PC-3 (cell line): ENCODE measurements around the gene PHF8. TPM values are rescaled to one million over a fixed set of nuclear protein-coding genes. Genes with fewer than 3 reads are reported as not detected.

Source experiments
- ATAC-seq: fragments of 200-7000 bp; cut with Tn5 transposase; 2 replicates; pipeline ENCODE4 v1.9.1; 2020; ENCODE audit warnings: mild to moderate bottlenecking, moderate library complexity
- BruUV-seq: library from RNA; stranded (reverse); fragments of 400-500 nt; replicated peaks from 2 replicates; lab custom pipeline; 2021; lab: Mats Ljungman, UMichigan
- CTCF ChIA-PET: fragments of 300-600 bp; sonication (Branson Sonifier 250); formaldehyde crosslinking; loops from one replicate; lab custom pipeline; 2022; ENCODE audit warnings: antibody characterized with exemption; lab: Charles Lee
- POLR2A ChIA-PET: fragments of 300-600 bp; sonication (Branson Sonifier 250); formaldehyde crosslinking; loops from one replicate; lab custom pipeline; 2022; ENCODE audit warnings: antibody characterized with exemption; ENCODE audit not compliant: unreplicated experiment; lab: Charles Lee
- DNase-seq: peaks from one replicate; pipeline ENCODE4 v3.0.0-alpha.2; 2015
- H2AFZ ChIP-seq: fragments of 300-600 bp; sonication (generic); 2 replicates; pipeline ENCODE4 v1.6.0; 2016; ENCODE audit warnings: antibody characterized with exemption, low read length
- H3F3A ChIP-seq: fragments of 300-600 bp; sonication (generic); one replicate; pipeline ENCODE4 v1.6.0; 2017; ENCODE audit warnings: antibody characterized with exemption, low read length, control low read depth, mild to moderate bottlenecking; ENCODE audit not compliant: unreplicated experiment
- H3K27ac ChIP-seq: fragments of 300-600 bp; sonication (generic); 2 replicates; pipeline ENCODE4 v1.5.1; 2016; ENCODE audit warnings: mild to moderate bottlenecking, low read length
- H3K27me3 ChIP-seq: fragments of 300-600 bp; sonication (generic); 2 replicates; pipeline ENCODE4 v1.6.1; 2016; ENCODE audit warnings: low read length, mixed read lengths
- H3K36me3 ChIP-seq: fragments of 300-600 bp; sonication (generic); 2 replicates; pipeline ENCODE4 v1.6.1; 2016; ENCODE audit warnings: low read depth, mixed run types, low read length, mixed read lengths
- H3K4me1 ChIP-seq: fragments of 300-600 bp; sonication (generic); 2 replicates; pipeline ENCODE4 v1.5.1; 2016; ENCODE audit warnings: low read length; ENCODE audit not compliant: insufficient read depth
- H3K4me2 ChIP-seq: fragments of 300-600 bp; sonication (generic); 2 replicates; pipeline ENCODE4 v1.6.0; 2016; ENCODE audit warnings: low read length
- H3K4me3 ChIP-seq: fragments of 300-600 bp; sonication (generic); 2 replicates; pipeline ENCODE4 v1.5.1; 2016; ENCODE audit warnings: mild to moderate bottlenecking, low read length, mixed read lengths
- H3K79me2 ChIP-seq: fragments of 300-600 bp; sonication (generic); 2 replicates; pipeline ENCODE4 v1.6.1; 2017; ENCODE audit warnings: low read length, mixed read lengths
- H3K9ac ChIP-seq: fragments of 300-600 bp; sonication (generic); 2 replicates; pipeline ENCODE4 v1.6.0; 2016; ENCODE audit warnings: mild to moderate bottlenecking, low read length
- H3K9me2 ChIP-seq: fragments of 300-600 bp; sonication (generic); replicated peaks from 2 replicates; pipeline ENCODE4 v1.6.1; 2016; ENCODE audit warnings: mixed run types, low read length, mixed read lengths
- H3K9me3 ChIP-seq: fragments of 300-600 bp; sonication (generic); 2 replicates; pipeline ENCODE4 v1.6.1; 2016; ENCODE audit warnings: low read length, mixed read lengths
- H4K20me1 ChIP-seq: fragments of 300-600 bp; sonication (generic); 2 replicates; pipeline ENCODE4 v1.6.1; 2016; ENCODE audit warnings: low read length, mixed read lengths
- EZH2 ChIP-seq: fragments of 300-600 bp; sonication (generic); IDR thresholded peaks from one replicate; pipeline ENCODE4 v1.6.1; 2017; ENCODE audit warnings: antibody characterized with exemption, mild to moderate bottlenecking, low read length; ENCODE audit not compliant: unreplicated experiment
- EZH2phosphoT487 ChIP-seq: fragments of 300-600 bp; sonication (generic); IDR thresholded peaks from 2 replicates; pipeline ENCODE4 v1.6.1; 2018; ENCODE audit warnings: mild to moderate bottlenecking, antibody characterized with exemption, low read length, borderline replicate concordance
- intact Hi-C: fragments of 100-400 bp; cut with micrococcal nuclease; formaldehyde crosslinking; loops from 2 replicates; pipeline ENCODE4 v1.9.0; 2023
- total RNA-seq: library from RNA; depleted of rRNA; stranded (reverse); fragments of >200 nt; gene quantifications from 2 replicates; pipeline ENCODE4 v1.2.3, GENCODE V29; 2014
- TF ChIP-seq, protein P1 (sequence below): fragments of 300-600 bp; sonication (generic); conservative IDR thresholded peaks from 2 replicates; pipeline ENCODE4 v1.5.1; 2017; ENCODE audit warnings: antibody characterized with exemption, low read depth, mild to moderate bottlenecking, low read length

PHF8 gene
- total RNA-seq, 1 experiment from 2014 or later, result 19.4 TPM

DNA sequence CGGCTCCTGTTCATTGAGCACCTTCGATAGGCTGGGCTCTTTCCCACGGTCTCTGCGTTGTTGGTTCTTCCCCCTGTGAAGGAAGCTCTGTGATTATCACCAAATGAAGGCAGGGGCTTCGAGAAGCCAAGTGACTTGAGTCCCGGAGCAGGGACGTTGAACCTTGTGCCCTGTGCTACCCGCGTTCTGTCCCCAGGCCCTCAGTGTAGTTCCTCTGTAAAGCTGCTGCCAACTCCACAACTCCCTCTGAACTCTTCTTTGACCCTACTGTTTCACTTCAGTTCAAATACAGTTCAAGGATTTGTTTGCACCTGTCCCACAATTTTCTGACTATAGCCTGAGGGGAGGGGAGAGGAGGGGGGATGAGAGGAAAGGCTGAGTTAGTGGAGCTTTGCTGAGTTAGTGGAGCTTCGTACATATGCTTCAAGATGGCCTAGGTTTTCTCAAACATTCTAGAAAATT lies 635 bp upstream of the PHF8 start:
- BruUV-seq, result TSS peak; percentile 92
- no peak for ATAC-seq

DNA sequence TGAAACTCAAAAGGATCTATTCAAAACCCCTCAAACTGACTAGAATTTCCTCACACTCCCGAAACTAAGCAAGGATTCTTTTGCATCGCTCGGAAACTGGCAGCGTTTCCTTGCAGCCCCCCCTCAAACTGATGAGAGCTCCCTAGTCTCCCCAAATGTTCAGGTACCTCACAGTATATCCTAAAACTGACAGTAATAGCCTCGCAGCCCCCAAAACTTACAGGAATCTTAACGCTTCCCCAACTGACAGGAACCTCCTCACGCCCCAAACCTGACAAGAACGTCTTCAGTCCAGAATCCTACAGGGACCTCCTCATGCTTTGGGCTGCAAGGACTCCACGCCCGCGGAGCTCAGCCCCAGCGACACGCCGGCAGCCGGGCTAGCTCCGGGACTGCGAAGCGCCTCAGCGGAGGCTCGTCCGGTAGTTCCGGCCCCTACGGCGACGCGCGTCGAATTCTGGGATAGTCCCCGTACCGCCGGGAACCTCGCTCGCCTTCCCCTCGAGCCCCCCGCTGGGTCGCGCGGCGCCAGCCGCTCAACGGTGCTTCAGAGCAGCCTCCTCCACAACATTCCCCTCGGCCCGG lies 640 bp downstream of the PHF8 start:
- peak; percentile 33 for DNase-seq
- peak overlapping the region; percentile 83 for H3K4me3 ChIP-seq
- peak overlapping the region; percentile 87 for H3K4me2 ChIP-seq
- no peaks in the 10 kb centered on the region for H3K9me2 ChIP-seq
- CTCF ChIA-PET, result interaction anchor here (0.5 kb wide), 1 partner anchor 397 kb away, joined by 3 read pairs; the partner anchor contains the start of gene TSR2
- H3K9me3 ChIP-seq, result no peaks in the 10 kb centered on the region
- peak overlapping the region; percentile 94 for H3K27ac ChIP-seq
- H3F3A ChIP-seq, result no peaks in the 10 kb centered on the region
- peak; percentile 28 for ATAC-seq
- BruUV-seq, result TSS peak; percentile 64
- TF ChIP-seq EZH2phosphoT487 (no peak), EZH2 (no peak)
- TF ChIP-seq, protein P1, sequence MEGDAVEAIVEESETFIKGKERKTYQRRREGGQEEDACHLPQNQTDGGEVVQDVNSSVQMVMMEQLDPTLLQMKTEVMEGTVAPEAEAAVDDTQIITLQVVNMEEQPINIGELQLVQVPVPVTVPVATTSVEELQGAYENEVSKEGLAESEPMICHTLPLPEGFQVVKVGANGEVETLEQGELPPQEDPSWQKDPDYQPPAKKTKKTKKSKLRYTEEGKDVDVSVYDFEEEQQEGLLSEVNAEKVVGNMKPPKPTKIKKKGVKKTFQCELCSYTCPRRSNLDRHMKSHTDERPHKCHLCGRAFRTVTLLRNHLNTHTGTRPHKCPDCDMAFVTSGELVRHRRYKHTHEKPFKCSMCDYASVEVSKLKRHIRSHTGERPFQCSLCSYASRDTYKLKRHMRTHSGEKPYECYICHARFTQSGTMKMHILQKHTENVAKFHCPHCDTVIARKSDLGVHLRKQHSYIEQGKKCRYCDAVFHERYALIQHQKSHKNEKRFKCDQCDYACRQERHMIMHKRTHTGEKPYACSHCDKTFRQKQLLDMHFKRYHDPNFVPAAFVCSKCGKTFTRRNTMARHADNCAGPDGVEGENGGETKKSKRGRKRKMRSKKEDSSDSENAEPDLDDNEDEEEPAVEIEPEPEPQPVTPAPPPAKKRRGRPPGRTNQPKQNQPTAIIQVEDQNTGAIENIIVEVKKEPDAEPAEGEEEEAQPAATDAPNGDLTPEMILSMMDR, result no peak
- peaks cover 11% of the 10 kb centered on the region for H3K36me3 ChIP-seq
- H3K9ac ChIP-seq, result peak overlapping the region; percentile 97
- H3K4me1 ChIP-seq, result peaks cover 24% of the 10 kb centered on the region
- H2AFZ ChIP-seq, result peak overlapping the region; percentile 96
- no peaks in the 10 kb centered on the region for H3K27me3 ChIP-seq
- POLR2A ChIA-PET, result interaction anchor here (0.6 to 1.0 kb wide), 3 partner anchors 106 to 818 kb away, joined by 5 to 7 read pairs (median 6); no protein-coding TSS in a partner anchor
- H3K79me2 ChIP-seq, result peaks cover 32% of the 10 kb centered on the region
- no peaks in the 10 kb centered on the region for H4K20me1 ChIP-seq
- intact Hi-C loops, result loop anchor here (2.0 to 10.0 kb wide), 4 partner anchors 135 to 961 kb away; partner anchors contain the start of genes APEX2 and TSR2

More for the DNA sequence above, 635 bp upstream of the PHF8 start:
- no peaks in the 10 kb centered on the region for H3K9me2 ChIP-seq
- H3K36me3 ChIP-seq, result peaks cover 11% of the 10 kb centered on the region
- H3K4me2 ChIP-seq, result peak overlapping the region; percentile 87
- CTCF ChIA-PET, result no interaction called here
- TF ChIP-seq EZH2phosphoT487 (no peak), EZH2 (no peak)
- TF ChIP-seq, protein P1, result no peak
- intact Hi-C loops, result loop anchor here (5.0 to 10.0 kb wide), 2 partner anchors 363 to 960 kb away; partner anchors contain the start of gene APEX2
- H3K27me3 ChIP-seq, result no peaks in the 10 kb centered on the region
- H3K9me3 ChIP-seq, result no peaks in the 10 kb centered on the region
- DNase-seq, result peak; percentile 6
- H2AFZ ChIP-seq, result peak overlapping the region; percentile 92
- H3F3A ChIP-seq, result no peaks in the 10 kb centered on the region
- H3K4me1 ChIP-seq, result peaks cover 24% of the 10 kb centered on the region
- no peaks in the 10 kb centered on the region for H4K20me1 ChIP-seq
- peak overlapping the region; percentile 97 for H3K9ac ChIP-seq
- H3K79me2 ChIP-seq, result peaks cover 32% of the 10 kb centered on the region
- H3K27ac ChIP-seq, result peak overlapping the region; percentile 94
- H3K4me3 ChIP-seq, result peak overlapping the region; percentile 83
- POLR2A ChIA-PET, result interaction anchor here (0.7 to 1.0 kb wide), 3 partner anchors 139 to 359 kb away, joined by 3 to 6 read pairs (median 6); no protein-coding TSS in a partner anchor
